Heart left ventricle (tissue), 13 donors: ENCODE measurements around the gene HOXD10.

ENCODE experiments used
- CTCF ChIP-seq, 12 donors: fragments of 200-600 bp; sonication (generic) in 4 of 12; IDR thresholded peaks; one replicate each; pipeline versions ENCODE4 v1.5.0 to v1.8.0; 2018 to 2022; ENCODE audit warnings: antibody characterized with exemption in 12 of 12, mild to moderate bottlenecking in 5 of 12
- POLR2A ChIP-seq, 2 donors: fragments of 450-650 bp; IDR thresholded peaks; one replicate each; pipeline ENCODE4 v1.6.1; 2017; ENCODE audit warnings: antibody characterized with exemption in 2 of 2, mild to moderate bottlenecking in 2 of 2, moderate library complexity in 2 of 2
- donor health status: ischemic (EF 13 %, LVEDD 7.1; RV severe dilation, severe dysfunction).
- donor health status: DM: no; HTN: yes; CAD: no.
- donor health status: DM: no; HTN: no; CAD: no.
- donor health status: ischemic (EF 25% LVEDD 6.9; RV normal size, moderate dysfunction).
- donor health status: ischemic (EF 25% LVEDD 5.7; RV mildly dilated, moderate dysfunction).
- donor health status: ischemic (EF 35%, LVEDD 5.7; RV mildly dilated, moderate dysfunction).
- donor health status: nonischemic (EF 11% LVEDD 7.7; RV severe dilation, severe dysfunction).
- donor health status: DM: yes; HTN: yes; CAD: no.
- donor health status: PGD.
- donor health status: ischemic (EF 29% LVEDD 5.4; RV normal size, mild dysfunction).
- donor health status: nonischemic (EF 23%, LVEDD 6.1; RV moderate dilation, normal function).

DNA sequence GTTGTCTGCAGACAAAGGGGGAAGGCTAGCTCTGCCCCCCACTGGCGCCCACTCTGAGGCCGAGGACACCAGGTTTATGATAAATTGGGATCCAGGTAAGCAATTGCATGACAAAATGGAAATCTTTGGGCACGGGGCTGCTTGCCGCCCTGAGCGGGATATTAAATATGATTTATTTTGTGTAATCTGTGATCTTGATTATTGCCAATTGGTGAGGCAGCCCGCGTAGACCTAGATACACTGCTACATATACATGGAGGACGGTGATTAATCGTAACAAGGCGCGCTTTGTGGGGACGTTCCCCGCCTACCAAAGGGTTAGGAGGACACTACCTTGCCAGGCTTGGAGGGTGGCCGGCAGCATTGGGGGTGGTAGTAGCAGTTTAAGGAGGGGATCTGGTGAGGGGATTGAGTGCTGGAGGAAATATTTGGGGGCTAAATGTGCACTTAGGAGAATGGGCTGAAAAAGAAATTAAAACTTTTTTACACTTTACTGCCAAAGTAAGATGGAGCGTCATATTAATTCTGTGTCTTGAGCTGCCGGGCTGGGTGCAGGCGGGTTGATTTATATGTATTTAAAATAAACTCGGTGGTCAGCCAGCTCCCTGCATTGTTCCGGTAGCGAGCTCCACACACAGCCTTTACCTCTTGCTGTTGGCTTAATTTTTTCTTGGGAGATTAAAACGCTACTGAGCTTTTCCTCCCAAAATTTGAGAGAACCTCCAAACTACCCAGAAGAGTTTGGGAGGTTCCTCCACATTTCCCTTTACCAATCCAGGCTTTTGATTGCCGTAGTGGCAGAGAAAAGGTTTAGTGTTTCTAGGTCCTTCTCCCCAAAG, 44.6 kb downstream of the HOXD10 start:
- no peak for TF ChIP-seq CTCF (IDR thresholded peaks at IDR 0.05)
- TF ChIP-seq POLR2A (IDR thresholded peaks at IDR 0.05) = no peak
